DMS114 treated with DMSO at 0.1 percent for 48 hours (cell line): ENCODE results near the gene RPS27L.
A peak's percentile ranks its signal among the peaks of the same experiment; 100 is the strongest.

Experiments used
- DNase-seq: peaks from one replicate; lab custom pipeline; 2025; ENCODE audit not compliant: unreplicated experiment; lab: John Stamatoyannopoulos, UW

Gene RPS27L

GRCh38 chr15:63188247-63188925, 31.1 kb upstream of the RPS27L start:
- no peak for DNase-seq

- no peak for DNase-seq
Observed at GRCh38 chr15:63187589-63188226, 30.4 kb upstream of the RPS27L start.

- no peak for DNase-seq
Observed at GRCh38 chr15:63186065-63186464, 28.8 kb upstream of the RPS27L start.

GRCh38 chr15:63185206-63185605, 27.9 kb upstream of the RPS27L start:
- no peak for DNase-seq

GRCh38 chr15:63181648-63182047, 24.4 kb upstream of the RPS27L start:
- DNase-seq = no peak

- no peak for DNase-seq
Observed at GRCh38 chr15:63180746-63181145, 23.5 kb upstream of the RPS27L start.

- no peak for DNase-seq
Observed at GRCh38 chr15:63178034-63178433, 20.8 kb upstream of the RPS27L start.

- DNase-seq = no peak
Observed at GRCh38 chr15:63176302-63176701, 19.0 kb upstream of the RPS27L start.

GRCh38 chr15:63172851-63173451, 15.7 kb upstream of the RPS27L start:
- DNase-seq = no peak

- no peak for DNase-seq
Observed at GRCh38 chr15:63172376-63172775, 15.1 kb upstream of the RPS27L start.

- DNase-seq = no peak
Observed at GRCh38 chr15:63169788-63170187, 12.5 kb upstream of the RPS27L start.

- DNase-seq = no peak
Observed at GRCh38 chr15:63166219-63166618, 8.9 kb upstream of the RPS27L start.

- DNase-seq = no peak
Observed at GRCh38 chr15:63165166-63165859, 8.0 kb upstream of the RPS27L start.

- no peak for DNase-seq
Observed at GRCh38 chr15:63163217-63163616, 5.9 kb upstream of the RPS27L start.

GRCh38 chr15:63160638-63161037, 3.4 kb upstream of the RPS27L start:
- DNase-seq = no peak

GRCh38 chr15:63157891-63158431, 684 bp upstream of the RPS27L start:
- peak; percentile 69 for DNase-seq

- peak; percentile 53 for DNase-seq
Observed at GRCh38 chr15:63156755-63157117, 541 bp downstream of the RPS27L start.

- peak; percentile 10 for DNase-seq
Observed at GRCh38 chr15:63156086-63156710, 1.1 kb downstream of the RPS27L start.

- DNase-seq = no peak
Observed at GRCh38 chr15:63155486-63155885, 1.8 kb downstream of the RPS27L start.

GRCh38 chr15:63151665-63152064, 5.6 kb downstream of the RPS27L start:
- no peak for DNase-seq

- DNase-seq = peak; percentile 10
Observed at GRCh38 chr15:63146684-63147083, 10.6 kb downstream of the RPS27L start.
